H1 (cell line): Measurements from ENCODE around the gene SPECC1. TPM values are rescaled to one million over a fixed set of nuclear protein-coding genes. Genes with fewer than 3 reads are reported as not detected.

Experiments
- CTCF ChIA-PET: fragments of 300-600 bp; sonication (Branson Sonifier 250); formaldehyde crosslinking; loops from one replicate; lab custom pipeline; 2021; ENCODE audit not compliant: partially characterized antibody; lab: Charles Lee
- POLR2A ChIA-PET: fragments of 300-600 bp; sonication (Branson Sonifier 250); formaldehyde crosslinking; loops from one replicate; lab custom pipeline; 2021; ENCODE audit warnings: inconsistent platforms; ENCODE audit not compliant: partially characterized antibody; lab: Charles Lee
- DNase-seq, 2 experiments: peaks; one replicate each; pipeline versions ENCODE4 v3.0.0 to v3.0.0-alpha.2; 2010 to 2022; ENCODE audit warnings: low spot score in 2 of 2, low read depth in 1 of 2, mixed read lengths in 1 of 2
- FAIRE-seq: peaks from 2 replicates; lab custom pipeline; 2011; peaks lifted over from hg19 to GRCh38; lab: Jason Lieb, UNC
- H2AFZ ChIP-seq: 2 replicates; pipeline ENCODE4 v1.8.1; 2012; ENCODE audit warnings: low read length, inconsistent platforms
- H2AK5ac ChIP-seq: 2 replicates; pipeline ENCODE4 v1.6.1; 2013; ENCODE audit warnings: low read depth, low read length
- H2BK120ac ChIP-seq: replicated peaks from 2 replicates; pipeline ENCODE3; 2013; ENCODE audit warnings: low read depth, low read length, inconsistent platforms
- H2BK12ac ChIP-seq: 2 replicates; pipeline ENCODE4 v1.6.1; 2013; ENCODE audit warnings: low read depth, low read length
- H2BK15ac ChIP-seq: 2 replicates; pipeline ENCODE4 v1.6.1; 2013; ENCODE audit warnings: low read length
- H2BK20ac ChIP-seq: 2 replicates; pipeline ENCODE4 v1.6.1; 2013; ENCODE audit warnings: low read length
- H2BK5ac ChIP-seq: 2 replicates; pipeline ENCODE4 v1.6.1; 2013; ENCODE audit warnings: low read depth, low read length
- H3K14ac ChIP-seq: 2 replicates; pipeline ENCODE4 v1.6.1; 2013; ENCODE audit warnings: inconsistent platforms; ENCODE audit not compliant: insufficient read length
- H3K18ac ChIP-seq: 2 replicates; pipeline ENCODE4 v1.6.1; 2013; ENCODE audit warnings: low read length; ENCODE audit errors: extremely low read depth
- H3K23ac ChIP-seq: 2 replicates; pipeline ENCODE4 v1.6.1; 2013; ENCODE audit warnings: inconsistent platforms; ENCODE audit not compliant: insufficient read length
- H3K23me2 ChIP-seq: 2 replicates; pipeline ENCODE4 v1.6.1; 2013; ENCODE audit warnings: low read depth, low read length
- H3K27ac ChIP-seq: 2 replicates; pipeline ENCODE4 v1.6.1; 2011; ENCODE audit warnings: low read depth, low read length, inconsistent platforms
- H3K27me3 ChIP-seq, 4 experiments: replicated peaks in 1 of 4; 1 replicate in 1 of 4; 2 replicates in 3 of 4; pipeline versions ENCODE4 v1.6.1 to v1.8.1; 2011 to 2013; ENCODE audit warnings: low read length in 3 of 4, mild to moderate bottlenecking in 3 of 4, inconsistent platforms in 2 of 4, mixed read lengths in 2 of 4, moderate library complexity in 1 of 4; ENCODE audit not compliant: control insufficient read depth in 3 of 4, insufficient read depth in 3 of 4; ENCODE audit errors: extremely low read depth in 1 of 4
- H3K36me3 ChIP-seq, 4 experiments: 2 replicates each; pipeline versions ENCODE4 v1.6.1 to v1.8.1; 2011 to 2013; ENCODE audit warnings: mild to moderate bottlenecking in 4 of 4, low read length in 3 of 4, moderate library complexity in 2 of 4, control low read depth in 1 of 4, inconsistent platforms in 1 of 4; ENCODE audit not compliant: insufficient read depth in 4 of 4, control insufficient read depth in 2 of 4
- H3K4ac ChIP-seq: replicated peaks from 2 replicates; pipeline ENCODE3; 2013; ENCODE audit warnings: low read length, low read depth, mixed read lengths, inconsistent platforms; ENCODE audit not compliant: insufficient read length
- H3K4me1 ChIP-seq, 4 experiments: replicated peaks in 1 of 4; 1 replicate in 1 of 4; 2 replicates in 3 of 4; pipeline versions ENCODE4 v1.6.1 to v1.8.1; 2011 to 2013; ENCODE audit warnings: low read length in 3 of 4, inconsistent platforms in 2 of 4, mixed read lengths in 1 of 4; ENCODE audit not compliant: insufficient read depth in 4 of 4, control insufficient read depth in 3 of 4
- H3K4me2 ChIP-seq, 2 experiments: 2 replicates each; pipeline versions ENCODE4 v1.6.1 to v1.8.1; 2011 to 2013; ENCODE audit warnings: low read depth in 2 of 2, low read length in 2 of 2, control low read depth in 1 of 2, inconsistent platforms in 1 of 2, mild to moderate bottlenecking in 1 of 2; ENCODE audit not compliant: insufficient read depth in 1 of 2
- H3K4me3 ChIP-seq, 4 experiments: fragments of 200-600, 300-600 bp in 1 of 4; sonication (generic), shearing (Covaris generic), sonication (Bioruptor Twin) in 1 of 4; 2 replicates each; pipeline versions ENCODE4 v1.5.1 to v1.8.1; 2011 to 2016; ENCODE audit warnings: low read length in 4 of 4, low read depth in 3 of 4, control low read depth in 2 of 4, inconsistent platforms in 2 of 4, mild to moderate bottlenecking in 2 of 4, mixed read lengths in 1 of 4, moderate library complexity in 1 of 4; ENCODE audit not compliant: insufficient read depth in 2 of 4; ENCODE audit errors: extremely low read depth in 1 of 4
- H3K56ac ChIP-seq: replicated peaks from 2 replicates; pipeline ENCODE3; 2013; ENCODE audit warnings: low read depth, mild to moderate bottlenecking, mixed read lengths, low read length, inconsistent platforms; ENCODE audit not compliant: insufficient read length
- H3K79me1 ChIP-seq: 2 replicates; pipeline ENCODE4 v1.6.1; 2013; ENCODE audit warnings: low read depth, low read length, control low read depth
- H3K79me2 ChIP-seq, 2 experiments: 2 replicates each; pipeline versions ENCODE4 v1.6.1 to v1.8.1; 2012 to 2013; ENCODE audit warnings: low read length in 2 of 2, mild to moderate bottlenecking in 2 of 2, inconsistent platforms in 1 of 2; ENCODE audit not compliant: insufficient read depth in 2 of 2, control insufficient read depth in 1 of 2
- H3K9ac ChIP-seq, 4 experiments: replicated peaks in 1 of 4; 1 replicate in 1 of 4; 2 replicates in 3 of 4; pipeline versions ENCODE4 v1.6.1 to v1.8.1; 2011 to 2013; ENCODE audit warnings: low read depth in 3 of 4, low read length in 3 of 4, control low read depth in 2 of 4, mild to moderate bottlenecking in 2 of 4, moderate library complexity in 2 of 4, inconsistent platforms in 1 of 4; ENCODE audit errors: extremely low read depth in 1 of 4
- H3K9me3 ChIP-seq, 2 experiments: 2 replicates each; pipeline versions ENCODE4 v1.6.1 to v1.8.1; 2012 to 2013; ENCODE audit warnings: mild to moderate bottlenecking in 2 of 2, moderate library complexity in 2 of 2, control low read depth in 1 of 2, inconsistent platforms in 1 of 2, low read depth in 1 of 2, low read length in 1 of 2, mixed read lengths in 1 of 2; ENCODE audit not compliant: insufficient read depth in 2 of 2
- H4K20me1 ChIP-seq, 2 experiments: replicated peaks in 1 of 2; 2 replicates each; pipeline versions ENCODE3 to v1.8.1; 2011 to 2013; ENCODE audit warnings: inconsistent platforms in 2 of 2, low read length in 2 of 2, mild to moderate bottlenecking in 1 of 2; ENCODE audit not compliant: insufficient read depth in 2 of 2, control insufficient read depth in 1 of 2
- H4K5ac ChIP-seq: 2 replicates; pipeline ENCODE4 v1.6.1; 2013; ENCODE audit warnings: low read length, low read depth, mixed read lengths, inconsistent platforms; ENCODE audit not compliant: insufficient read length
- H4K8ac ChIP-seq: 2 replicates; pipeline ENCODE4 v1.8.0; 2013; ENCODE audit warnings: mild to moderate bottlenecking, moderate library complexity, low read length, inconsistent platforms; ENCODE audit not compliant: insufficient read depth; ENCODE audit errors: extremely low read depth
- H4K91ac ChIP-seq: replicated peaks from 2 replicates; pipeline ENCODE3; 2013; ENCODE audit warnings: low read length, mixed read lengths, inconsistent platforms; ENCODE audit not compliant: insufficient read length
- E2F6 ChIP-seq: IDR thresholded peaks from 2 replicates; pipeline ENCODE4 v1.6.1; 2012; ENCODE audit warnings: inconsistent platforms
- GABPA ChIP-seq: IDR thresholded peaks from 2 replicates; pipeline ENCODE4 v1.6.1; 2011; ENCODE audit warnings: mild to moderate bottlenecking, low read length, moderate library complexity, borderline replicate concordance; ENCODE audit not compliant: insufficient read depth
- MAFK ChIP-seq: IDR thresholded peaks from 2 replicates; pipeline ENCODE4 v1.6.1; 2012; ENCODE audit warnings: low read depth, mild to moderate bottlenecking, improper control_type of control experiment, low read length
- MAX ChIP-seq: IDR thresholded peaks from 2 replicates; pipeline ENCODE4 v1.6.1; 2012; ENCODE audit warnings: inconsistent platforms
- TAF7 ChIP-seq: optimal IDR thresholded peaks from 2 replicates; pipeline ENCODE3; 2011; ENCODE audit warnings: low read depth, mild to moderate bottlenecking, inconsistent platforms, low read length, moderate library complexity, borderline replicate concordance
- WGBS, 2 experiments: shearing (Covaris generic) in 1 of 2; methylation state at CpG; one replicate each; pipeline versions ENCODE4 v1.1.6 to v1.1.7; 2013 to 2015; ENCODE audit warnings: low lambda C conversion rate in 2 of 2, mixed read lengths in 2 of 2, inconsistent platforms in 1 of 2, low coverage in 1 of 2, missing lambda C conversion rate in 1 of 2; ENCODE audit not compliant: insufficient replicate concordance in 2 of 2, insufficient coverage in 1 of 2, insufficient read length in 1 of 2; ENCODE audit errors: extremely low coverage in 1 of 2, missing lambda C conversion rate in 1 of 2; 5-methylcytosine and 5-hydroxymethylcytosine counted together
- polyA plus RNA-seq, 7 experiments: library from polyadenylated mRNA; depleted of rRNA in 3 of 7; stranded (reverse) in 5 of 7; unstranded in 2 of 7; fragments of >200 nt in 5 of 7; fragments of 200-250 nt in 2 of 7; gene quantifications; 1 replicate in 5 of 7; 2 replicates in 1 of 7; 4 replicates in 1 of 7; pipeline versions ENCODE4 v1.2.1 to v1.2.3, GENCODE V29; 2011 to 2013; ENCODE audit warnings: missing spikeins in 2 of 7, mixed read lengths in 2 of 7
- total RNA-seq: library from RNA; stranded (reverse); fragmentation: NEBNext Ultra II Directional; extraction: Animal tissue kit (Norgen Biotek cat#: 25700); gene quantifications from 2 replicates; pipeline ENCODE4 v1.2.1, GENCODE V29; 2021

The SPECC1 gene
- total and polyA plus RNA-seq, 2 of the 8 experiments (the other 6 are each of a cell fraction or from before 2014, with no cell fraction given): 35.8 to 87.9 TPM

GRCh38 chr17:20094777-20095176, 85.6 kb downstream of the SPECC1 start:
- H2BK20ac ChIP-seq: no peak overlapping the region
- no peak overlapping the region for H3K4me3 ChIP-seq
- no peak overlapping the region for H3K56ac ChIP-seq
- H3K4me1 ChIP-seq: peaks cover 0 to 7% (median 6%) of the 10 kb centered on the region in 4 experiments; a peak in 4 of 7 replicates
- no peak overlapping the region for H2BK120ac ChIP-seq
- no peak overlapping the region for H3K4ac ChIP-seq
- no peak overlapping the region for H4K5ac ChIP-seq
- no peak overlapping the region for H3K9ac ChIP-seq
- H4K20me1 ChIP-seq: no peaks in the 10 kb centered on the region
- TF ChIP-seq TAF7 (no peak), GABPA (no peak), MAX (no peak), MAFK (no peak), E2F6 (no peak)
- H3K14ac ChIP-seq: no peak overlapping the region
- no peak overlapping the region for H2AFZ ChIP-seq
- CTCF ChIA-PET: interaction anchor here (0.8 to 1.4 kb wide), 8 partner anchors 8 to 308 kb away, joined by 3 to 7 read pairs (median 4); partner anchors contain the start of gene SPECC1
- H4K91ac ChIP-seq: no peak overlapping the region
- H3K23me2 ChIP-seq: no peaks in the 10 kb centered on the region
- no peaks in the 10 kb centered on the region for H3K79me2 ChIP-seq
- H3K4me2 ChIP-seq: no peak overlapping the region
- no peak overlapping the region for H4K8ac ChIP-seq
- no peak overlapping the region for H3K27ac ChIP-seq
- H2BK5ac ChIP-seq: no peak overlapping the region
- no peak for DNase-seq
- WGBS, 2 experiments: 85% methylated on average over 1 of the region's 1 CpG; no CpG with 5 or more reads in 1 of the 2 experiments
- H3K9me3 ChIP-seq: no peaks in the 10 kb centered on the region
- H3K36me3 ChIP-seq: no peaks in the 10 kb centered on the region
- no peak overlapping the region for H2BK15ac ChIP-seq
- H3K23ac ChIP-seq: no peak overlapping the region
- no peak overlapping the region for H2BK12ac ChIP-seq
- no peak overlapping the region for H3K18ac ChIP-seq
- no peak for FAIRE-seq
- H2AK5ac ChIP-seq: no peak overlapping the region
- POLR2A ChIA-PET: no interaction called here
- no peaks in the 10 kb centered on the region for H3K79me1 ChIP-seq
- no peaks in the 10 kb centered on the region for H3K27me3 ChIP-seq
